ENCODE measurements around the gene SRGN. TPM values are rescaled to one million over a fixed set of nuclear protein-coding genes. Genes with fewer than 3 reads are reported as not detected.
A peak's percentile ranks its signal among the peaks of the same experiment; 100 is the strongest.

Gene SRGN
- total and polyA plus RNA-seq, 10 of the 15 experiments (the other 5 are each of a cell fraction or from before 2014, with no cell fraction given) = 382 to 2,414 (median 885) TPM

DNA sequence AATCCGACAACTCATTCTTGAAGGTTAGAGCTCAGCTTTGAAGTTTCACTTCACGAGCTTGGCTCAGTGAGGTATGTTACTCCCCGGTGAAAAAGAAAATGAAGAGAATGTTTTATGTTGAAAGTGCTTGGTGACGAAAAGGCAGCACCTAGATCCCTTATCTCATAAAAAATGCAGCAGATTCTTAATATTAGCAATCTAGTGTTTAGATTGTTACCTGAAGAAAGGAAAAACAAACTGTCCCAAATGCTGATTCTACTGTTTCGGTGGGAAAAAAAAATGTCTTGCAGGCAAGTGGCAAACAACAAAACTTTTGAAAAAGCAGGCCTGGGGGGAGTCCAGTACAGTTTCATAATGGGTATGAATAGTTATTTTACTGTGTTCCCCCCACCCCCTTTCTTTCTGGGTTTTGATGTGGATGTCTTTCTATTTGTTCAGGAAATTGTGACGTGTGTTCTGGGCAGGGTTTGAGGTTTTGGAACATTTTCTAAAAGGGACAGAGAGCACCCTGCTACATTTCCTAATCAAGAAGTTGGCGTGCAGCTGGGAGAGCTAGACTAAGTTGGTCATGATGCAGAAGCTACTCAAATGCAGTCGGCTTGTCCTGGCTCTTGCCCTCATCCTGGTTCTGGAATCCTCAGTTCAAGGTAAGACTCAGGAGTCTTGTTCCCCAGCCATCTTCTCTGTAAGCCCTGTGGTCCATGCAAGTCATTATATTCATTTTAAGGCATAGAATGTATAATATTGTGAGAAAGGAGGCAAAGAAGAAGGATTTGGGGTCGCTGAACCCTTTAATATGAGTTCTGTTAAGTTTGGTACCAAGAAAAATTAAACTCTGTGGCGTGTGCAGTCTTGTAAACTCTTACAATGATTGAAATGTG is at the start of gene SRGN (continued):
- TF ChIP-seq, protein P1, sequence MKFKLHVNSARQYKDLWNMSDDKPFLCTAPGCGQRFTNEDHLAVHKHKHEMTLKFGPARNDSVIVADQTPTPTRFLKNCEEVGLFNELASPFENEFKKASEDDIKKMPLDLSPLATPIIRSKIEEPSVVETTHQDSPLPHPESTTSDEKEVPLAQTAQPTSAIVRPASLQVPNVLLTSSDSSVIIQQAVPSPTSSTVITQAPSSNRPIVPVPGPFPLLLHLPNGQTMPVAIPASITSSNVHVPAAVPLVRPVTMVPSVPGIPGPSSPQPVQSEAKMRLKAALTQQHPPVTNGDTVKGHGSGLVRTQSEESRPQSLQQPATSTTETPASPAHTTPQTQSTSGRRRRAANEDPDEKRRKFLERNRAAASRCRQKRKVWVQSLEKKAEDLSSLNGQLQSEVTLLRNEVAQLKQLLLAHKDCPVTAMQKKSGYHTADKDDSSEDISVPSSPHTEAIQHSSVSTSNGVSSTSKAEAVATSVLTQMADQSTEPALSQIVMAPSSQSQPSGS (IDR thresholded peaks at IDR 0.05; ENCODE audit: low read length) = peak; percentile 80; the same call in 1 of the 2 replicates
- TF ChIP-seq CBFB (IDR thresholded peaks at IDR 0.05; ENCODE audit: low read depth) (peak; percentile 97), CBX5 (IDR thresholded peaks at IDR 0.05; ENCODE audit: low read depth) (no peak; the same call in 1 of the 2 replicates), HDAC6 (IDR thresholded peaks at IDR 0.05; ENCODE audit: unreplicated experiment) (peak; percentile 66), RAD21 (IDR thresholded peaks at IDR 0.05; ENCODE audit: insufficient read depth, low read depth, low read length) (no peak), RAD51 (IDR thresholded peaks at IDR 0.05) (0 out of 2 replicates have a peak, but pooled peaks have one; percentile 12), TCF7 (IDR thresholded peaks at IDR 0.05; ENCODE audit: borderline replicate concordance) (peak; percentile 81; the same call in 1 of the 2 replicates), RB1 (IDR thresholded peaks at IDR 0.05; ENCODE audit: borderline replicate concordance) (no peak), EP300 (IDR thresholded peaks at IDR 0.05; ENCODE audit: borderline replicate concordance in 1 of 2, control insufficient read depth in 1 of 2, low read depth in 2 of 2, low read length in 2 of 2) (peak; percentile 77 to 87; a peak in 3 of 4 replicates), SMAD5 (IDR thresholded peaks at IDR 0.05; ENCODE audit: low read depth) (peak; percentile 98), SP1 (IDR thresholded peaks at IDR 0.05; ENCODE audit: low read depth, low read length) (peak; percentile 53)
- TF ChIP-seq, protein P2, sequence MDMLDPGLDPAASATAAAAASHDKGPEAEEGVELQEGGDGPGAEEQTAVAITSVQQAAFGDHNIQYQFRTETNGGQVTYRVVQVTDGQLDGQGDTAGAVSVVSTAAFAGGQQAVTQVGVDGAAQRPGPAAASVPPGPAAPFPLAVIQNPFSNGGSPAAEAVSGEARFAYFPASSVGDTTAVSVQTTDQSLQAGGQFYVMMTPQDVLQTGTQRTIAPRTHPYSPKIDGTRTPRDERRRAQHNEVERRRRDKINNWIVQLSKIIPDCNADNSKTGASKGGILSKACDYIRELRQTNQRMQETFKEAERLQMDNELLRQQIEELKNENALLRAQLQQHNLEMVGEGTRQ (IDR thresholded peaks at IDR 0.05; ENCODE audit: borderline replicate concordance, low read depth, low read length) = no peak
- TF ChIP-seq, protein P3, sequence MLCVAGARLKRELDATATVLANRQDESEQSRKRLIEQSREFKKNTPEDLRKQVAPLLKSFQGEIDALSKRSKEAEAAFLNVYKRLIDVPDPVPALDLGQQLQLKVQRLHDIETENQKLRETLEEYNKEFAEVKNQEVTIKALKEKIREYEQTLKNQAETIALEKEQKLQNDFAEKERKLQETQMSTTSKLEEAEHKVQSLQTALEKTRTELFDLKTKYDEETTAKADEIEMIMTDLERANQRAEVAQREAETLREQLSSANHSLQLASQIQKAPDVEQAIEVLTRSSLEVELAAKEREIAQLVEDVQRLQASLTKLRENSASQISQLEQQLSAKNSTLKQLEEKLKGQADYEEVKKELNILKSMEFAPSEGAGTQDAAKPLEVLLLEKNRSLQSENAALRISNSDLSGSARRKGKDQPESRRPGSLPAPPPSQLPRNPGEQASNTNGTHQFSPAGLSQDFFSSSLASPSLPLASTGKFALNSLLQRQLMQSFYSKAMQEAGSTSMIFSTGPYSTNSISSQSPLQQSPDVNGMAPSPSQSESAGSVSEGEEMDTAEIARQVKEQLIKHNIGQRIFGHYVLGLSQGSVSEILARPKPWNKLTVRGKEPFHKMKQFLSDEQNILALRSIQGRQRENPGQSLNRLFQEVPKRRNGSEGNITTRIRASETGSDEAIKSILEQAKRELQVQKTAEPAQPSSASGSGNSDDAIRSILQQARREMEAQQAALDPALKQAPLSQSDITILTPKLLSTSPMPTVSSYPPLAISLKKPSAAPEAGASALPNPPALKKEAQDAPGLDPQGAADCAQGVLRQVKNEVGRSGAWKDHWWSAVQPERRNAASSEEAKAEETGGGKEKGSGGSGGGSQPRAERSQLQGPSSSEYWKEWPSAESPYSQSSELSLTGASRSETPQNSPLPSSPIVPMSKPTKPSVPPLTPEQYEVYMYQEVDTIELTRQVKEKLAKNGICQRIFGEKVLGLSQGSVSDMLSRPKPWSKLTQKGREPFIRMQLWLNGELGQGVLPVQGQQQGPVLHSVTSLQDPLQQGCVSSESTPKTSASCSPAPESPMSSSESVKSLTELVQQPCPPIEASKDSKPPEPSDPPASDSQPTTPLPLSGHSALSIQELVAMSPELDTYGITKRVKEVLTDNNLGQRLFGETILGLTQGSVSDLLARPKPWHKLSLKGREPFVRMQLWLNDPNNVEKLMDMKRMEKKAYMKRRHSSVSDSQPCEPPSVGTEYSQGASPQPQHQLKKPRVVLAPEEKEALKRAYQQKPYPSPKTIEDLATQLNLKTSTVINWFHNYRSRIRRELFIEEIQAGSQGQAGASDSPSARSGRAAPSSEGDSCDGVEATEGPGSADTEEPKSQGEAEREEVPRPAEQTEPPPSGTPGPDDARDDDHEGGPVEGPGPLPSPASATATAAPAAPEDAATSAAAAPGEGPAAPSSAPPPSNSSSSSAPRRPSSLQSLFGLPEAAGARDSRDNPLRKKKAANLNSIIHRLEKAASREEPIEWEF (IDR thresholded peaks at IDR 0.05; ENCODE audit: insufficient replicate concordance, low read depth, low read length) = peak; percentile 69
- TF ChIP-seq, protein P4, sequence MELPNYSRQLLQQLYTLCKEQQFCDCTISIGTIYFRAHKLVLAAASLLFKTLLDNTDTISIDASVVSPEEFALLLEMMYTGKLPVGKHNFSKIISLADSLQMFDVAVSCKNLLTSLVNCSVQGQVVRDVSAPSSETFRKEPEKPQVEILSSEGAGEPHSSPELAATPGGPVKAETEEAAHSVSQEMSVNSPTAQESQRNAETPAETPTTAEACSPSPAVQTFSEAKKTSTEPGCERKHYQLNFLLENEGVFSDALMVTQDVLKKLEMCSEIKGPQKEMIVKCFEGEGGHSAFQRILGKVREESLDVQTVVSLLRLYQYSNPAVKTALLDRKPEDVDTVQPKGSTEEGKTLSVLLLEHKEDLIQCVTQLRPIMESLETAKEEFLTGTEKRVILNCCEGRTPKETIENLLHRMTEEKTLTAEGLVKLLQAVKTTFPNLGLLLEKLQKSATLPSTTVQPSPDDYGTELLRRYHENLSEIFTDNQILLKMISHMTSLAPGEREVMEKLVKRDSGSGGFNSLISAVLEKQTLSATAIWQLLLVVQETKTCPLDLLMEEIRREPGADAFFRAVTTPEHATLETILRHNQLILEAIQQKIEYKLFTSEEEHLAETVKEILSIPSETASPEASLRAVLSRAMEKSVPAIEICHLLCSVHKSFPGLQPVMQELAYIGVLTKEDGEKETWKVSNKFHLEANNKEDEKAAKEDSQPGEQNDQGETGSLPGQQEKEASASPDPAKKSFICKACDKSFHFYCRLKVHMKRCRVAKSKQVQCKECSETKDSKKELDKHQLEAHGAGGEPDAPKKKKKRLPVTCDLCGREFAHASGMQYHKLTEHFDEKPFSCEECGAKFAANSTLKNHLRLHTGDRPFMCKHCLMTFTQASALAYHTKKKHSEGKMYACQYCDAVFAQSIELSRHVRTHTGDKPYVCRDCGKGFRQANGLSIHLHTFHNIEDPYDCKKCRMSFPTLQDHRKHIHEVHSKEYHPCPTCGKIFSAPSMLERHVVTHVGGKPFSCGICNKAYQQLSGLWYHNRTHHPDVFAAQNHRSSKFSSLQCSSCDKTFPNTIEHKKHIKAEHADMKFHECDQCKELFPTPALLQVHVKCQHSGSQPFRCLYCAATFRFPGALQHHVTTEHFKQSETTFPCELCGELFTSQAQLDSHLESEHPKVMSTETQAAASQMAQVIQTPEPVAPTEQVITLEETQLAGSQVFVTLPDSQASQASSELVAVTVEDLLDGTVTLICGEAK (IDR thresholded peaks at IDR 0.05; ENCODE audit: borderline replicate concordance) = no peak
- TF ChIP-seq, protein P5, sequence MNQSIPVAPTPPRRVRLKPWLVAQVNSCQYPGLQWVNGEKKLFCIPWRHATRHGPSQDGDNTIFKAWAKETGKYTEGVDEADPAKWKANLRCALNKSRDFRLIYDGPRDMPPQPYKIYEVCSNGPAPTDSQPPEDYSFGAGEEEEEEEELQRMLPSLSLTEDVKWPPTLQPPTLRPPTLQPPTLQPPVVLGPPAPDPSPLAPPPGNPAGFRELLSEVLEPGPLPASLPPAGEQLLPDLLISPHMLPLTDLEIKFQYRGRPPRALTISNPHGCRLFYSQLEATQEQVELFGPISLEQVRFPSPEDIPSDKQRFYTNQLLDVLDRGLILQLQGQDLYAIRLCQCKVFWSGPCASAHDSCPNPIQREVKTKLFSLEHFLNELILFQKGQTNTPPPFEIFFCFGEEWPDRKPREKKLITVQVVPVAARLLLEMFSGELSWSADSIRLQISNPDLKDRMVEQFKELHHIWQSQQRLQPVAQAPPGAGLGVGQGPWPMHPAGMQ (IDR thresholded peaks at IDR 0.05; ENCODE audit: borderline replicate concordance) = no peak

Measured in GM12878 (cell line).